HepG2 (cell line): Measurements from ENCODE around the gene SMAD6. TPM values are rescaled to one million over a fixed set of nuclear protein-coding genes. Genes with fewer than 3 reads are reported as not detected.
A peak's percentile ranks its signal among the peaks of the same experiment; 100 is the strongest.

Source experiments
- ATAC-seq: fragments of 200-7000 bp; cut with Tn5 transposase; 3 replicates; pipeline ENCODE4 v1.9.1; 2020; ENCODE audit warnings: mild to moderate bottlenecking, moderate library complexity
- BruUV-seq: library from RNA; stranded (reverse); fragments of 400-500 nt; replicated peaks from 2 replicates; lab custom pipeline; 2021; lab: Mats Ljungman, UMichigan
- CTCF ChIA-PET: fragments of 300-600 bp; formaldehyde crosslinking; extraction: SDS; loops from one replicate; lab custom pipeline; 2021; ENCODE audit warnings: low total read pairs, inconsistent platforms, low intra/inter-chr PET ratio; lab: Yijun Ruan, JAX
- POLR2A ChIA-PET: fragments of 350-600 bp; sonication (Branson Sonifier 250); formaldehyde crosslinking; loops from one replicate; lab custom pipeline; 2020; ENCODE audit warnings: antibody characterized with exemption, inconsistent platforms; lab: Yijun Ruan, JAX
- DNase-seq: peaks from one replicate; pipeline ENCODE4 v3.0.0-alpha.2; 2015; ENCODE audit warnings: low spot score
- FAIRE-seq: peaks from 3 replicates; lab custom pipeline; 2011; peaks lifted over from hg19 to GRCh38; lab: Jason Lieb, UNC
- H2AFZ ChIP-seq: one replicate; pipeline ENCODE4 v1.6.1; 2011; ENCODE audit warnings: low read length, inconsistent platforms
- H3K27ac ChIP-seq: fragments of 300-600 bp; 3 replicates; pipeline ENCODE4 v1.8.0; 2011; ENCODE audit warnings: mixed run types, mild to moderate bottlenecking, mixed read lengths, low read length, inconsistent platforms; ENCODE audit not compliant: insufficient read depth; ENCODE audit errors: extremely low read length
- H3K27me3 ChIP-seq, 2 experiments: fragments of 200-600 bp in 1 of 2; 2 replicates in 1 of 2; 3 replicates in 1 of 2; pipeline versions ENCODE4 v1.6.0 to v1.8.0; 2011; ENCODE audit warnings: low read length in 2 of 2, mild to moderate bottlenecking in 2 of 2, moderate library complexity in 2 of 2, inconsistent platforms in 1 of 2; ENCODE audit not compliant: insufficient read depth in 2 of 2, control insufficient read depth in 1 of 2
- H3K36me3 ChIP-seq, 2 experiments: fragments of 200-600 bp in 1 of 2; replicated peaks in 1 of 2; 2 replicates in 1 of 2; 3 replicates in 1 of 2; pipeline versions ENCODE4 v1.5.1 to v1.8.0; 2011; ENCODE audit warnings: low read length in 2 of 2, inconsistent platforms in 1 of 2; ENCODE audit not compliant: insufficient read depth in 2 of 2, control insufficient read depth in 1 of 2
- H3K4me1 ChIP-seq: 2 replicates; pipeline ENCODE4 v1.5.1; 2012; ENCODE audit warnings: low read length, inconsistent platforms; ENCODE audit not compliant: insufficient read depth
- H3K4me2 ChIP-seq: 2 replicates; pipeline ENCODE4 v1.6.0; 2011; ENCODE audit warnings: low read depth, low read length, inconsistent platforms
- H3K4me3 ChIP-seq, 3 experiments: fragments of 200-600 bp in 1 of 3; sonication (generic), shearing (Covaris generic) in 1 of 3; replicated peaks in 1 of 3; 2 replicates each; pipeline ENCODE4 v1.5.1; 2011 to 2016; ENCODE audit warnings: low read length in 3 of 3, inconsistent platforms in 2 of 3, low read depth in 2 of 3, mild to moderate bottlenecking in 2 of 3, control low read depth in 1 of 3, mixed read lengths in 1 of 3; ENCODE audit not compliant: insufficient read depth in 1 of 3
- H3K79me2 ChIP-seq: one replicate; pipeline ENCODE4 v1.6.1; 2011; ENCODE audit warnings: low read length, inconsistent platforms; ENCODE audit not compliant: insufficient read depth
- H3K9ac ChIP-seq: 2 replicates; pipeline ENCODE4 v1.6.0; 2011; ENCODE audit warnings: mild to moderate bottlenecking, low read depth, low read length, inconsistent platforms; ENCODE audit not compliant: insufficient read depth
- H3K9me3 ChIP-seq: 2 replicates; pipeline ENCODE4 v1.5.1; 2012; ENCODE audit warnings: mild to moderate bottlenecking, low read length
- H4K20me1 ChIP-seq: 2 replicates; pipeline ENCODE4 v1.6.0; 2011; ENCODE audit warnings: inconsistent platforms, mild to moderate bottlenecking, low read length, moderate library complexity; ENCODE audit not compliant: insufficient read depth
- DMAP1 ChIP-seq: IDR thresholded peaks from 2 replicates; pipeline ENCODE4 v1.6.1; 2016
- MAFK ChIP-seq, 2 experiments: IDR thresholded peaks in 1 of 2; conservative IDR thresholded peaks in 1 of 2; 2 replicates each; pipeline ENCODE4 v1.6.1; 2011; ENCODE audit warnings: improper control_type of control experiment in 2 of 2, low read length in 2 of 2
- ZBTB34 ChIP-seq: sonication (generic); formaldehyde crosslinking; IDR thresholded peaks from 2 replicates; pipeline ENCODE4 v1.8.0; 2022; ENCODE audit warnings: mild to moderate bottlenecking, missing genetic modification reagents
- ZNF362 ChIP-seq: sonication (generic); formaldehyde crosslinking; IDR thresholded peaks from 2 replicates; pipeline ENCODE4 v1.4.0; 2020; ENCODE audit warnings: missing genetic modification reagents, mild to moderate bottlenecking, borderline replicate concordance
- ZNF557 ChIP-seq: sonication (generic); formaldehyde crosslinking; IDR thresholded peaks from 2 replicates; pipeline ENCODE4 v1.4.0; 2020; ENCODE audit warnings: missing genetic modification reagents
- ZNF784 ChIP-seq: sonication (generic); formaldehyde crosslinking; IDR thresholded peaks from 2 replicates; pipeline ENCODE4 v1.5.1; 2020; ENCODE audit warnings: missing genetic modification reagents, mild to moderate bottlenecking, borderline replicate concordance
- WGBS: methylation state at CpG from one replicate; pipeline ENCODE4 v1.1.6; 2017; ENCODE audit warnings: low lambda C conversion rate; 5-methylcytosine and 5-hydroxymethylcytosine counted together
- in situ Hi-C: cut with HindIII; loops from 2 replicates; pipeline ENCODE4 v1.10.0; 2017; ENCODE audit warnings: low pct_unique_long_range_greater_than_20kb; ENCODE audit not compliant: extremely low pct_ligation_motif_present
- intact Hi-C: fragments of 100-400 bp; cut with micrococcal nuclease; formaldehyde crosslinking; loops from one replicate; pipeline ENCODE4 v1.10.0; 2022; ENCODE audit not compliant: unreplicated experiment
- polyA plus RNA-seq, 8 experiments: library from polyadenylated mRNA; depleted of rRNA in 3 of 8; stranded (reverse) in 7 of 8; unstranded in 1 of 8; fragments of >200 nt; fragmentation: Illumina TruSeq in 4 of 8; extraction: Trizol in 4 of 8; gene quantifications; 2 replicates each; pipeline versions ENCODE4 v1.2.1 to v1.2.3, GENCODE V29; 2011 to 2016; ENCODE audit warnings: low read depth in 4 of 8, missing spikeins in 1 of 8, mixed read lengths in 1 of 8; ENCODE audit not compliant: insufficient read depth in 1 of 8
- total RNA-seq, 5 experiments: library from RNA; depleted of rRNA; stranded (reverse); fragments of >200 nt; fragmentation: Illumina TruSeq; extraction: Trizol; gene quantifications; 2 replicates each; pipeline ENCODE4 v1.2.3, GENCODE V29; 2016; ENCODE audit warnings: low read depth in 1 of 5

Gene SMAD6
- total and polyA plus RNA-seq, 2 of the 13 experiments (the other 11 are each of a cell fraction or from before 2014, with no cell fraction given), result 3.3 to 4.4 TPM

- TF ChIP-seq ZNF362 (CRISPR knock-in tag) (peak; percentile 82; the same call in 1 of the 2 replicates), ZNF784 (no peak)
Measured at GRCh38 chr15:66715181-66715624, 13.2 kb downstream of the SMAD6 start (continued).

GRCh38 chr15:66715720-66716655, 14.0 kb downstream of the SMAD6 start:
- TF ChIP-seq DMAP1 (no peak), MAFK (conservative IDR thresholded peaks at IDR 0.05 in 1 of 2, IDR thresholded peaks at IDR 0.05 in 1 of 2; ENCODE audit: low read length in 2 of 2) (peak; percentile 22 to 47; a peak in 2 of 4 replicates), ZBTB34 (no peak), ZNF557 (no peak)
- no peaks in the 10 kb centered on the region for H3K79me2 ChIP-seq
- no peaks in the 10 kb centered on the region for H3K27me3 ChIP-seq
- no peak for FAIRE-seq
- BruUV-seq, result no TSS peak
- H3K9me3 ChIP-seq, result no peaks in the 10 kb centered on the region
- H3K36me3 ChIP-seq, result peaks cover 0 to 23% of the 10 kb centered on the region in 2 experiments; a peak in 2 of 5 replicates
- WGBS, result 96% methylated on average over 15 of the region's 15 CpGs
- CTCF ChIA-PET, result no interaction called here
- DNase-seq, result no peak
- no peak for ATAC-seq
- in situ Hi-C loops, result no loop called here
- intact Hi-C loops, result no loop called here
- no peak overlapping the region for H3K4me2 ChIP-seq
- peak overlapping the region; percentile 27 for H3K27ac ChIP-seq
- H3K9ac ChIP-seq, result no peak overlapping the region
- no peak overlapping the region for H2AFZ ChIP-seq
- H3K4me1 ChIP-seq, result peaks cover 20% of the 10 kb centered on the region
- no peak overlapping the region for H3K4me3 ChIP-seq
- POLR2A ChIA-PET, result interaction anchor here (0.6 to 2.1 kb wide), 2 partner anchors 12 to 13 kb away, joined by 3 to 15 read pairs; no protein-coding TSS in a partner anchor
- H4K20me1 ChIP-seq, result no peaks in the 10 kb centered on the region
